Retinal pigment epithelial cell (primary cell): ENCODE results near the gene LRCH3.

Experiments
- DNase-seq: peaks from one replicate; pipeline ENCODE4 v3.0.0-alpha.2; 2010; ENCODE audit warnings: low read depth
- H3K4me3 ChIP-seq: 2 replicates; pipeline ENCODE4 v1.5.1; 2011; ENCODE audit warnings: mild to moderate bottlenecking, low read length, control low read depth, moderate library complexity
- TF ChIP-seq, protein P1 (sequence below): conservative IDR thresholded peaks from 2 replicates; pipeline ENCODE4 v1.5.1; 2011; ENCODE audit warnings: low read depth, low read length, control low read depth, inconsistent platforms

Gene LRCH3

DNA sequence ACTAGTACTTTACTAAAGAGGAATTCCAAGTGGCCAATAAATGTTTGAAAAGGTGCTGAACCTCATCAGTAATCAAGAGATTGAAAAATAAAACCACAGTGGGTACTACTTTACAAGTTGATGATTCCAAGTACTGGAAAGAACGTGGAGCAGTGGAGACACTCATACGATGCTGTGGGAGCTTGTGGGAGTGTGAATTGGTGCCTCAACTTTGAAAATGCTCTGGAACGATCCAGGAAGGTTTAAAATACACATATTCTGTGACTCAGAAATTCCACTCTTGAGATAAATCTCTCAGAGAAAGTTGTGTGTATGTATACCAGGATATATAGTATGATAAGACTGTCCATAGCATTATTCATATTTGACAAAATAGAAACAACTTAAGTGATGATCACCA lies 9.3 kb downstream of the LRCH3 start:
- no peak for DNase-seq
- H3K4me3 ChIP-seq, result no peak overlapping the region
- TF ChIP-seq, protein P1, sequence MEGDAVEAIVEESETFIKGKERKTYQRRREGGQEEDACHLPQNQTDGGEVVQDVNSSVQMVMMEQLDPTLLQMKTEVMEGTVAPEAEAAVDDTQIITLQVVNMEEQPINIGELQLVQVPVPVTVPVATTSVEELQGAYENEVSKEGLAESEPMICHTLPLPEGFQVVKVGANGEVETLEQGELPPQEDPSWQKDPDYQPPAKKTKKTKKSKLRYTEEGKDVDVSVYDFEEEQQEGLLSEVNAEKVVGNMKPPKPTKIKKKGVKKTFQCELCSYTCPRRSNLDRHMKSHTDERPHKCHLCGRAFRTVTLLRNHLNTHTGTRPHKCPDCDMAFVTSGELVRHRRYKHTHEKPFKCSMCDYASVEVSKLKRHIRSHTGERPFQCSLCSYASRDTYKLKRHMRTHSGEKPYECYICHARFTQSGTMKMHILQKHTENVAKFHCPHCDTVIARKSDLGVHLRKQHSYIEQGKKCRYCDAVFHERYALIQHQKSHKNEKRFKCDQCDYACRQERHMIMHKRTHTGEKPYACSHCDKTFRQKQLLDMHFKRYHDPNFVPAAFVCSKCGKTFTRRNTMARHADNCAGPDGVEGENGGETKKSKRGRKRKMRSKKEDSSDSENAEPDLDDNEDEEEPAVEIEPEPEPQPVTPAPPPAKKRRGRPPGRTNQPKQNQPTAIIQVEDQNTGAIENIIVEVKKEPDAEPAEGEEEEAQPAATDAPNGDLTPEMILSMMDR, result no peak

DNA sequence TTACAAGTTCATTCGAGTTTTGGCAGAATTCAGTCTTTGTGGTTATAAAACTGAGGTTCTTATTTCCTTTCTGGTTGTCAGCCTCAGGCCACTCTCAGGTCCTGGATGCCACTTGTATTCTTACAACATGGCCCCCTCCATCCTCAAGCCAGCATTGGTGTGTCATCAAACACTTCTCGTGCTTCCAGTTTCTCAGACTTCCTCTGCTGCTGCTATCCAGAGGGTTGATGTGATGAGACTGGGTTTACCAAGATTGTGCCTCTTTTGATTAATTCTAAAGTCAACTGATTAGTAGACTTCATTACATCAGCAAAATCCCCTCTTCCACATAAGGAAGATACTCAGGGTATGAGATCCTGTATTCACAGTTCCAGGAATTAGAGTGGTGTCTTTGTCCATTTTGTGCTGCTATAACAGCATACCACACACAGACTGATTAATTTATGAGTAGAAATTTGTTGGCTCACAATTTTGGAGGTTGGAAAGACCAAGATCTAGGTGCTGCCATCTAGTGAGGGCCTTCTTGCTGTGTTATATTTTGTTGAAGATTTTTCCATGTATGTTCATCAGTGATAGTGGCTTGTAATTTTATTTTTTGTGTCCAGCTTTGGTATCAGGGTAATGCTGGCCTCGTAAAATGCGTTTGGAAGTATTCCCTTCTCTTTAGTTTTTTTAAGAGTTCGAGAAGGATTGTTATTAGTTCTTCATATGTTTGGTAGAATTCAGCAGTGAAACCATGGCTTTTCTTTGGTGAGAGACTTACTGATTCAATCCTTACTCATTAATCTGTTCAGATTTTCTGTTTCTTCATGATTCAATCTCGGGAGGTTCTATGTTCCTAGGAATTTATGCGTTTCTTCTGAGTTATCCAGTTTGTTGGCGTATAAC lies 11.1 kb downstream of the LRCH3 start:
- H3K4me3 ChIP-seq, result no peak overlapping the region
- no peak for DNase-seq
- TF ChIP-seq, protein P1, result peak; percentile 48

DNA sequence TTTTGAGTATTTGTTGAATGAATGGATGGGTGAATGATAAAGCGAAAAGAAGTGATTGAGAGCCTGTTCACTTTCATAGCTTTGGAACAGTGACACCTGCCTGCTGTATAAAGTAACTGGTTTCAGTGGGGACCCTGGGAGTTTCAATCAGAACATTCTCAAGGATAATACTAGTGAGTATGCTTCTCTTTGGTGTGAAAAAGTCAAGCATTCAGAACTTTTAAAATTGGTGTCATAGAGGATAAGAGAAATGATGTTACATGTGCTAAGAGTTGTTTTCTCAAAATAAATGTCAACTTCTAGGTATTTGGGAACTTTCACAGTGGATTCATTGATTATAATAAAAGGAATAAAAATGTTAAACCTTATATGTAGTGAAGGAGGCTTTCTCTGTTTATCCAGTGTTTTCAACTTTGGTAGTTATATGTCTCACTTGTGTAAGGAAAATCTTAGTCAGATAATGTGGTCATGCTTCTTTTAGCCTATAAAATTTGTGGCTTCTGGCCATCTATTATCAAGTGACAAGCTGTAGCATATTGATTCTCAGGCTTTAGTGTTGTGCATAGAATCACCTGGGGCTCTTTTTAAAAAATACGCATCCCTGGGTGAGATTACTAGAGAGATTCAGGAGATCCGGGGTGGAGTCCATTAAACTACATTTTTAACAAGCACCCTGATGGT lies 11.9 kb downstream of the LRCH3 start:
- DNase-seq, result no peak
- TF ChIP-seq, protein P1, result peak; percentile 41
- H3K4me3 ChIP-seq, result no peak overlapping the region

DNA sequence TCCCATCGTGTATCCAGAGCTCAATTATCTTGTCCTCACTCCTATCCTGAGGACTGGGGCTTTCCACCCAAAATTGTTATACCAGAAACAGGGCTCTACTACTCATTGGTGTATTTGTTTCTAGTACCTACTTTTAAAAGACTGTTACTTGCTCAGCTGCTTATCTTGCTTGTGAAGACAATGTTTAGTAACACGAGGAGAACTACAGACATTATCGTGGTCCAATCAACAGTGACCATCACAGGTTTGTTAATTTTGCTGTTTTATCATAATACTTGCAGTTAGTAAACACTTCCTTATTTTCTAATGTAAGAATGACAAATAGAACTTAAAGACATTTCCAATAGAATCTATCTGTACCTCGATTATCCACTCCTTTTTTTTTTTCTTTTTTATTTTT lies 13.5 kb downstream of the LRCH3 start:
- TF ChIP-seq, protein P1, result no peak
- DNase-seq, result no peak
- H3K4me3 ChIP-seq, result no peak overlapping the region

DNA sequence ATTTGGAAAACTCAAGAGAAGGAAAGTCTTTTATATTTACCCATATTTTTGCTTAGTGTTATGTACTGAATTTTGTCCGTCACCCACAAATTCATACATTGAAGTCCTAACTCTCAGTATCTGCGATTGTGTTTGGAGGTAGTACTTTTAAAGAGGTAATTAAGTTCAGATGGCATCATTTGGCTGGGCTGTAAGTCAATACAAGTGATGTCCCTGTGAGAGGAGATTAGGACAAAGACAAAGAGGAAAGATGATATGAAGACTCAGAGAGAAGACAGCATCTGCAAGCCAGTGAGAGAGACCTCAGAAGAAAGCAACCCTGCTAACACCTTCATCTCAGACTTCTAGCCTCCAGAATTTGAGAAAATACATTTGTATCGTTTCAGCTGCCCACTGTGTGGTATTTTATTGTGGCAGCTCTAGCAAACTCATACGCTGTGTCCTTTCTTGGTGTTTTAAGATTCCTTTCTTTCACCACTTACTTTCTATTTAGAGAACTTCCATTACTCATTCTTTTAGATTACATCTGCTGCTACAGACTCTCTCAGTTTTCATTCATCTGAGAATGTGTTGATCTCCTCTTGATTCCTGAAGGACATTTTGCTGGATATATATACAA lies 17.0 kb downstream of the LRCH3 start:
- no peak for DNase-seq
- no peak overlapping the region for H3K4me3 ChIP-seq
- TF ChIP-seq, protein P1, result no peak

DNA sequence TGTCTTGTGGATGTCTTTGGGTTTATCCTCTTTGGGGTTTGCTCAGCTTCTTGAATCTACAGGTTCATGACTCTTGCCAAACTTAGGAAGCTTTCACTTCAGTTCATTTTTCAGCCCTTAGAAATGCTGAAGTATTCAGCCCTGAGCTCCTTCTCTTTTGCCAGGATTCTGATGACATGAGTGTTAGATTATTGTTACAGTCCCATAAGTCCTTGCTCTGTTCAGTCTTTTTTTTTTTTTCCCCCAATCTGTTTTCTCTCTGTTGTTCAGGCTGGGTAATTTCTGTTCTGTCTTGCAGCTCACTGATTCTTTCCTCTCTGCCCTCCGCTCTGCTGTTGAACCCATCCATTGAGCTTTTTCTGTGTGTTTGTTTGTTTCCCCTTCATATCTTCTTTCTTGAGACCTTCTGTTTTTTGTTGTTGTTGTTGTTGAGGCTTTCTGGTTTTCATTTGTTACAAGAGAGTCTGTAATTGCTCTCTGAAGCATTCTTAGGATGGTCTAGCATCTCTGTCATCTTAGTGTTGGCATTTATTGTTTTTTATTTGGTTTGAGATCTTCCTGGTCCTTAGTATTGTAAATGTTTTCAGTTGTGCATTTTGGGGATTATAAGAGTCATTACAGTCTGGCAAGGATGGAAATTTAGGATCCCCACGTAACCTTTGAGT lies 18.4 kb downstream of the LRCH3 start:
- DNase-seq, result no peak
- H3K4me3 ChIP-seq, result no peak overlapping the region
- TF ChIP-seq, protein P1, result no peak
